OCI-LY1 (cell line): ENCODE results near the gene C1QTNF1.

Experiments used
- H2AFZ ChIP-seq: fragments of 200-600 bp; sonication (generic), shearing (Covaris generic); 2 replicates; pipeline ENCODE4 v1.6.0; 2014; ENCODE audit warnings: antibody characterized with exemption, mild to moderate bottlenecking, low read length
- H3F3A ChIP-seq: fragments of 200-600 bp; sonication (generic), shearing (Covaris generic); 2 replicates; pipeline ENCODE4 v1.6.0; 2014; ENCODE audit warnings: mild to moderate bottlenecking, antibody characterized with exemption, low read length, moderate library complexity; ENCODE audit not compliant: insufficient read depth
- H3K27ac ChIP-seq: fragments of 200-600 bp; sonication (generic); 2 replicates; pipeline ENCODE4 v1.5.1; 2014; ENCODE audit warnings: low read length, mixed run types, mild to moderate bottlenecking, low read depth; ENCODE audit not compliant: poor library complexity, severe bottlenecking
- H3K27me3 ChIP-seq: fragments of 200-600 bp; sonication (generic); 2 replicates; pipeline ENCODE4 v1.6.0; 2014; ENCODE audit warnings: antibody characterized with exemption, mild to moderate bottlenecking, low read length, moderate library complexity; ENCODE audit not compliant: insufficient read depth
- H3K36me3 ChIP-seq: fragments of 200-600 bp; sonication (generic); 2 replicates; pipeline ENCODE4 v1.6.1; 2014; ENCODE audit warnings: mild to moderate bottlenecking, antibody characterized with exemption, low read length, moderate library complexity, mixed read lengths; ENCODE audit not compliant: insufficient read depth
- H3K4me1 ChIP-seq: fragments of 200-600 bp; sonication (generic); 2 replicates; pipeline ENCODE4 v1.5.1; 2014; ENCODE audit warnings: mild to moderate bottlenecking, low read length, moderate library complexity; ENCODE audit not compliant: insufficient read depth, severe bottlenecking
- H3K4me2 ChIP-seq: fragments of 200-600 bp; sonication (generic), shearing (Covaris generic); 2 replicates; pipeline ENCODE4 v1.6.1; 2014; ENCODE audit warnings: low read length
- H3K4me3 ChIP-seq: fragments of 200-600 bp; sonication (generic); 2 replicates; pipeline ENCODE4 v1.5.1; 2014; ENCODE audit warnings: low read length, low read depth, mild to moderate bottlenecking, mixed read lengths; ENCODE audit not compliant: poor library complexity, severe bottlenecking
- H3K79me2 ChIP-seq: fragments of 200-600 bp; shearing (Covaris generic); 2 replicates; pipeline ENCODE4 v1.6.1; 2016; ENCODE audit warnings: mixed run types, low read length, mixed read lengths; ENCODE audit not compliant: insufficient read depth
- H3K9ac ChIP-seq: fragments of 200-600 bp; sonication (generic), shearing (Covaris generic); 2 replicates; pipeline ENCODE4 v1.6.1; 2014; ENCODE audit warnings: mild to moderate bottlenecking, low read length, mixed read lengths
- H3K9me2 ChIP-seq: fragments of 200-600 bp; sonication (generic), shearing (Covaris generic); 2 replicates; pipeline ENCODE4 v1.6.1; 2014; ENCODE audit warnings: low read depth, mild to moderate bottlenecking, low read length, mixed read lengths
- H3K9me3 ChIP-seq: fragments of 200-600 bp; shearing (Covaris generic); 2 replicates; pipeline ENCODE4 v1.6.1; 2014; ENCODE audit warnings: low read length, mixed read lengths
- H4K20me1 ChIP-seq: fragments of 200-600 bp; sonication (generic), shearing (Covaris generic); 2 replicates; pipeline ENCODE4 v1.6.0; 2016; ENCODE audit warnings: mild to moderate bottlenecking, low read length; ENCODE audit not compliant: insufficient read depth
- CTCF ChIP-seq: fragments of 200-600 bp; sonication (generic), shearing (Covaris generic); IDR thresholded peaks from 2 replicates; pipeline ENCODE4 v1.5.1; 2017; ENCODE audit warnings: mild to moderate bottlenecking, antibody characterized with exemption, low read length, moderate library complexity, mixed read lengths
- EZH2 ChIP-seq: fragments of 200-600 bp; sonication (generic), shearing (Covaris generic); IDR thresholded peaks from 2 replicates; pipeline ENCODE4 v1.8.0; 2017; ENCODE audit warnings: borderline replicate concordance, mixed run types, mild to moderate bottlenecking, antibody characterized with exemption, low read length, moderate library complexity, mixed read lengths

C1QTNF1 gene

GRCh38 chr17:79042421-79043190 is 18.6 kb downstream of the C1QTNF1 start:
- no peaks in the 10 kb centered on the region for H3K9me2 ChIP-seq
- H3K9me3 ChIP-seq: no peaks in the 10 kb centered on the region
- no peaks in the 10 kb centered on the region for H3F3A ChIP-seq
- H4K20me1 ChIP-seq: no peaks in the 10 kb centered on the region
- H3K27ac ChIP-seq: no peak overlapping the region
- TF ChIP-seq EZH2 (no peak), CTCF (peak; percentile 84)
- no peak overlapping the region for H3K9ac ChIP-seq
- H3K27me3 ChIP-seq: no peaks in the 10 kb centered on the region
- H3K4me3 ChIP-seq: no peak overlapping the region
- no peak overlapping the region for H3K4me2 ChIP-seq
- no peak overlapping the region for H2AFZ ChIP-seq
- H3K79me2 ChIP-seq: no peaks in the 10 kb centered on the region
- no peaks in the 10 kb centered on the region for H3K36me3 ChIP-seq
- no peaks in the 10 kb centered on the region for H3K4me1 ChIP-seq

DNA sequence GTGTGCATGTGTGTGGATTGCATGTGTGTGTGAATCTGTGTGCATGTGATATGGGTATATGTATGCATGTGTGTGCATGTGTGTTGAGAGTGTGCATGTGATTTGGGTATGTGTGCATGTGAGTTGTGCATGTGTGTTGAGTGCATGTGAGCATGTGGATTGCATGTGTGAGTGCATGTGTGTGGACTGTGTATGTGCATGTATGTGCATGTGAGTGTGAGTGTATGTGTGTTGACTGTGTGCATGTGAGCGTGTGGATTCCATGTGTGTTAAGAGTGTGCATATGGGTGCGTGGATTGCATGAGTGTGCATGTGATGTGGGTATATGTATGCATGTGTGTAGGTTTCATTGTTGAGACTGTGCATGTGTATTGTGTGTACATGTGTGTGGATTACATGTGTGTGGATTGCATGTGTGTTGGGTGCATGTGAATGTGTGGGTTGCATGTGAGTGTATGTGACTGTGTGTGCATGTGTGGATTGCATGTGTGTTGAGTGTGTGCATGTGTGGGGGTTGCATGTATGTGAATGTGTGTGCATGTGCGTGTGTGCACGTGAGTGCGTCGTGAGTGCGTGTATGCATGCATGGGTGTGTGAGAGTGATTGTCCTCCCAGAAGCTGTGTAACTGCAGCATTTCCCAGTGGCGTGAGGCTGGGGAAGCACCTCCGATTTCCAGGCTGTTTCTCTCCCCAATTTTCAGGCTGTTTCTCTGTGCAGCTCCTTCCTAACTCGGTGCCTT is 19.4 kb downstream of the C1QTNF1 start:
- Histone ChIP-seq H3K79me2 (no peaks in the 10 kb centered on the region), H3K4me1 (no peaks in the 10 kb centered on the region), H3K4me2 (no peak overlapping the region), H3F3A (no peaks in the 10 kb centered on the region), H4K20me1 (no peaks in the 10 kb centered on the region), H3K9me3 (no peaks in the 10 kb centered on the region), H3K27me3 (no peaks in the 10 kb centered on the region), H3K36me3 (no peaks in the 10 kb centered on the region), H2AFZ (no peak overlapping the region), H3K4me3 (no peak overlapping the region), H3K9me2 (no peaks in the 10 kb centered on the region), H3K27ac (no peak overlapping the region), H3K9ac (no peak overlapping the region)
- no peak for TF ChIP-seq EZH2
- TF ChIP-seq CTCF: no peak

DNA sequence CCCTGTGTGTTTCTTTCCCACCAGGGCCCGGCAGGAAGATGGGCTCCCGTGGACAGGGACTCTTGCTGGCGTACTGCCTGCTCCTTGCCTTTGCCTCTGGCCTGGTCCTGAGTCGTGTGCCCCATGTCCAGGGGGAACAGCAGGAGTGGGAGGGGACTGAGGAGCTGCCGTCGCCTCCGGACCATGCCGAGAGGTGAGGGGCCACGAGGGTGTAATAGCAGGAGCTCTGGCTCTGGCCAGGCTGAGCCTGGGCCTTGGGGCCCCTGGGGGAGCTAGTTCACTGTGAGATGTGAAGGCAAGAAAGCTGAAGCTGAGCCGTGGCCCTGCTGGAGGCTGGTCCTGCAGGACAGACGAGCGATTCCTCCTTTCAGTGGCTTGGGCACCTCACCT is 20.0 kb downstream of the C1QTNF1 start:
- Histone ChIP-seq H3K36me3 (no peaks in the 10 kb centered on the region), H3K9ac (no peak overlapping the region), H4K20me1 (no peaks in the 10 kb centered on the region), H3K4me2 (no peak overlapping the region), H3K9me2 (no peaks in the 10 kb centered on the region), H3K9me3 (no peaks in the 10 kb centered on the region), H3K4me3 (no peak overlapping the region), H3K79me2 (no peaks in the 10 kb centered on the region), H2AFZ (no peak overlapping the region), H3F3A (no peaks in the 10 kb centered on the region), H3K27ac (no peak overlapping the region), H3K27me3 (no peaks in the 10 kb centered on the region), H3K4me1 (no peaks in the 10 kb centered on the region)
- no peak for TF ChIP-seq EZH2
- TF ChIP-seq CTCF: no peak
